H1 (cell line): ENCODE measurements around the gene LOC128125822.

Experiments used
- CTCF ChIA-PET: fragments of 300-600 bp; sonication (Branson Sonifier 250); formaldehyde crosslinking; loops from one replicate; lab custom pipeline; 2021; ENCODE audit not compliant: partially characterized antibody; lab: Charles Lee
- POLR2A ChIA-PET: fragments of 300-600 bp; sonication (Branson Sonifier 250); formaldehyde crosslinking; loops from one replicate; lab custom pipeline; 2021; ENCODE audit warnings: inconsistent platforms; ENCODE audit not compliant: partially characterized antibody; lab: Charles Lee
- DNase-seq, 2 experiments: peaks; one replicate each; pipeline versions ENCODE4 v3.0.0 to v3.0.0-alpha.2; 2010 to 2022; ENCODE audit warnings: low spot score in 2 of 2, low read depth in 1 of 2, mixed read lengths in 1 of 2
- FAIRE-seq: peaks from 2 replicates; lab custom pipeline; 2011; peaks lifted over from hg19 to GRCh38; lab: Jason Lieb, UNC
- H2AFZ ChIP-seq: 2 replicates; pipeline ENCODE4 v1.8.1; 2012; ENCODE audit warnings: low read length, inconsistent platforms
- H2AK5ac ChIP-seq: 2 replicates; pipeline ENCODE4 v1.6.1; 2013; ENCODE audit warnings: low read depth, low read length
- H2BK120ac ChIP-seq: replicated peaks from 2 replicates; pipeline ENCODE3; 2013; ENCODE audit warnings: low read depth, low read length, inconsistent platforms
- H2BK12ac ChIP-seq: 2 replicates; pipeline ENCODE4 v1.6.1; 2013; ENCODE audit warnings: low read depth, low read length
- H2BK15ac ChIP-seq: 2 replicates; pipeline ENCODE4 v1.6.1; 2013; ENCODE audit warnings: low read length
- H2BK20ac ChIP-seq: 2 replicates; pipeline ENCODE4 v1.6.1; 2013; ENCODE audit warnings: low read length
- H2BK5ac ChIP-seq: 2 replicates; pipeline ENCODE4 v1.6.1; 2013; ENCODE audit warnings: low read depth, low read length
- H3K14ac ChIP-seq: 2 replicates; pipeline ENCODE4 v1.6.1; 2013; ENCODE audit warnings: inconsistent platforms; ENCODE audit not compliant: insufficient read length
- H3K18ac ChIP-seq: 2 replicates; pipeline ENCODE4 v1.6.1; 2013; ENCODE audit warnings: low read length; ENCODE audit errors: extremely low read depth
- H3K23ac ChIP-seq: 2 replicates; pipeline ENCODE4 v1.6.1; 2013; ENCODE audit warnings: inconsistent platforms; ENCODE audit not compliant: insufficient read length
- H3K23me2 ChIP-seq: 2 replicates; pipeline ENCODE4 v1.6.1; 2013; ENCODE audit warnings: low read depth, low read length
- H3K27ac ChIP-seq: 2 replicates; pipeline ENCODE4 v1.6.1; 2011; ENCODE audit warnings: low read depth, low read length, inconsistent platforms
- H3K27me3 ChIP-seq, 4 experiments: replicated peaks in 1 of 4; 1 replicate in 1 of 4; 2 replicates in 3 of 4; pipeline versions ENCODE4 v1.6.1 to v1.8.1; 2011 to 2013; ENCODE audit warnings: low read length in 3 of 4, mild to moderate bottlenecking in 3 of 4, inconsistent platforms in 2 of 4, mixed read lengths in 2 of 4, moderate library complexity in 1 of 4; ENCODE audit not compliant: control insufficient read depth in 3 of 4, insufficient read depth in 3 of 4; ENCODE audit errors: extremely low read depth in 1 of 4
- H3K36me3 ChIP-seq, 4 experiments: 2 replicates each; pipeline versions ENCODE4 v1.6.1 to v1.8.1; 2011 to 2013; ENCODE audit warnings: mild to moderate bottlenecking in 4 of 4, low read length in 3 of 4, moderate library complexity in 2 of 4, control low read depth in 1 of 4, inconsistent platforms in 1 of 4; ENCODE audit not compliant: insufficient read depth in 4 of 4, control insufficient read depth in 2 of 4
- H3K4ac ChIP-seq: replicated peaks from 2 replicates; pipeline ENCODE3; 2013; ENCODE audit warnings: low read length, low read depth, mixed read lengths, inconsistent platforms; ENCODE audit not compliant: insufficient read length
- H3K4me1 ChIP-seq, 4 experiments: replicated peaks in 1 of 4; 1 replicate in 1 of 4; 2 replicates in 3 of 4; pipeline versions ENCODE4 v1.6.1 to v1.8.1; 2011 to 2013; ENCODE audit warnings: low read length in 3 of 4, inconsistent platforms in 2 of 4, mixed read lengths in 1 of 4; ENCODE audit not compliant: insufficient read depth in 4 of 4, control insufficient read depth in 3 of 4
- H3K4me2 ChIP-seq, 2 experiments: 2 replicates each; pipeline versions ENCODE4 v1.6.1 to v1.8.1; 2011 to 2013; ENCODE audit warnings: low read depth in 2 of 2, low read length in 2 of 2, control low read depth in 1 of 2, inconsistent platforms in 1 of 2, mild to moderate bottlenecking in 1 of 2; ENCODE audit not compliant: insufficient read depth in 1 of 2
- H3K4me3 ChIP-seq, 4 experiments: fragments of 200-600, 300-600 bp in 1 of 4; sonication (generic), shearing (Covaris generic), sonication (Bioruptor Twin) in 1 of 4; 2 replicates each; pipeline versions ENCODE4 v1.5.1 to v1.8.1; 2011 to 2016; ENCODE audit warnings: low read length in 4 of 4, low read depth in 3 of 4, control low read depth in 2 of 4, inconsistent platforms in 2 of 4, mild to moderate bottlenecking in 2 of 4, mixed read lengths in 1 of 4, moderate library complexity in 1 of 4; ENCODE audit not compliant: insufficient read depth in 2 of 4; ENCODE audit errors: extremely low read depth in 1 of 4
- H3K56ac ChIP-seq: replicated peaks from 2 replicates; pipeline ENCODE3; 2013; ENCODE audit warnings: low read depth, mild to moderate bottlenecking, mixed read lengths, low read length, inconsistent platforms; ENCODE audit not compliant: insufficient read length
- H3K79me1 ChIP-seq: 2 replicates; pipeline ENCODE4 v1.6.1; 2013; ENCODE audit warnings: low read depth, low read length, control low read depth
- H3K79me2 ChIP-seq, 2 experiments: 2 replicates each; pipeline versions ENCODE4 v1.6.1 to v1.8.1; 2012 to 2013; ENCODE audit warnings: low read length in 2 of 2, mild to moderate bottlenecking in 2 of 2, inconsistent platforms in 1 of 2; ENCODE audit not compliant: insufficient read depth in 2 of 2, control insufficient read depth in 1 of 2
- H3K9ac ChIP-seq, 4 experiments: replicated peaks in 1 of 4; 1 replicate in 1 of 4; 2 replicates in 3 of 4; pipeline versions ENCODE4 v1.6.1 to v1.8.1; 2011 to 2013; ENCODE audit warnings: low read depth in 3 of 4, low read length in 3 of 4, control low read depth in 2 of 4, mild to moderate bottlenecking in 2 of 4, moderate library complexity in 2 of 4, inconsistent platforms in 1 of 4; ENCODE audit errors: extremely low read depth in 1 of 4
- H3K9me3 ChIP-seq, 2 experiments: 2 replicates each; pipeline versions ENCODE4 v1.6.1 to v1.8.1; 2012 to 2013; ENCODE audit warnings: mild to moderate bottlenecking in 2 of 2, moderate library complexity in 2 of 2, control low read depth in 1 of 2, inconsistent platforms in 1 of 2, low read depth in 1 of 2, low read length in 1 of 2, mixed read lengths in 1 of 2; ENCODE audit not compliant: insufficient read depth in 2 of 2
- H4K20me1 ChIP-seq, 2 experiments: replicated peaks in 1 of 2; 2 replicates each; pipeline versions ENCODE3 to v1.8.1; 2011 to 2013; ENCODE audit warnings: inconsistent platforms in 2 of 2, low read length in 2 of 2, mild to moderate bottlenecking in 1 of 2; ENCODE audit not compliant: insufficient read depth in 2 of 2, control insufficient read depth in 1 of 2
- H4K5ac ChIP-seq: 2 replicates; pipeline ENCODE4 v1.6.1; 2013; ENCODE audit warnings: low read length, low read depth, mixed read lengths, inconsistent platforms; ENCODE audit not compliant: insufficient read length
- H4K8ac ChIP-seq: 2 replicates; pipeline ENCODE4 v1.8.0; 2013; ENCODE audit warnings: mild to moderate bottlenecking, moderate library complexity, low read length, inconsistent platforms; ENCODE audit not compliant: insufficient read depth; ENCODE audit errors: extremely low read depth
- H4K91ac ChIP-seq: replicated peaks from 2 replicates; pipeline ENCODE3; 2013; ENCODE audit warnings: low read length, mixed read lengths, inconsistent platforms; ENCODE audit not compliant: insufficient read length
- ATF2 ChIP-seq: IDR thresholded peaks from 2 replicates; pipeline ENCODE4 v1.6.1; 2012; ENCODE audit warnings: low read length, inconsistent platforms
- BCL11A ChIP-seq, 2 experiments: IDR thresholded peaks; one replicate each; pipeline ENCODE4 v1.6.1; 2011; ENCODE audit warnings: low read depth in 2 of 2, low read length in 2 of 2, mild to moderate bottlenecking in 2 of 2
- BRCA1 ChIP-seq: IDR thresholded peaks from 2 replicates; pipeline ENCODE4 v1.6.1; 2012; ENCODE audit warnings: low read depth, low read length, improper control_type of control experiment
- CHD2 ChIP-seq: IDR thresholded peaks from 2 replicates; pipeline ENCODE4 v1.6.1; 2012; ENCODE audit warnings: low read length, improper control_type of control experiment
- CREB1 ChIP-seq: IDR thresholded peaks from 2 replicates; pipeline ENCODE4 v1.6.1; 2012; ENCODE audit warnings: inconsistent platforms
- EGR1 ChIP-seq: IDR thresholded peaks from 2 replicates; pipeline ENCODE4 v1.6.1; 2011; ENCODE audit warnings: low read depth, low read length, borderline replicate concordance
- EZH2 ChIP-seq: fragments of 200-600 bp; sonication (generic); IDR thresholded peaks from 2 replicates; pipeline ENCODE4 v1.7.1; 2012; ENCODE audit warnings: low read depth, mild to moderate bottlenecking, moderate library complexity, low read length, inconsistent platforms; ENCODE audit not compliant: severe bottlenecking
- HDAC6 ChIP-seq: IDR thresholded peaks from one replicate; pipeline ENCODE4 v1.7.1; 2012; ENCODE audit warnings: low read depth, mild to moderate bottlenecking, inconsistent platforms, low read length, moderate library complexity
- PHF8 ChIP-seq: fragments of 200-600 bp; sonication (generic); conservative IDR thresholded peaks from 2 replicates; pipeline ENCODE4 v1.7.1; 2012; ENCODE audit warnings: low read depth, mild to moderate bottlenecking, inconsistent platforms, low read length, moderate library complexity
- POLR2A ChIP-seq, 2 experiments: IDR thresholded peaks; 1 replicate in 1 of 2; 2 replicates in 1 of 2; pipeline ENCODE4 v1.6.1; 2011; ENCODE audit warnings: low read depth in 2 of 2, low read length in 2 of 2, mild to moderate bottlenecking in 2 of 2; ENCODE audit errors: control extremely low read depth in 1 of 2
- SIRT6 ChIP-seq: IDR thresholded peaks from one replicate; pipeline ENCODE4 v1.7.1; 2012; ENCODE audit warnings: low read length, inconsistent platforms
- SIX5 ChIP-seq: IDR thresholded peaks from 2 replicates; pipeline ENCODE4 v1.6.1; 2011; ENCODE audit warnings: mild to moderate bottlenecking, low read depth, low read length
- SP4 ChIP-seq: IDR thresholded peaks from 2 replicates; pipeline ENCODE4 v1.6.1; 2012; ENCODE audit warnings: low read length, inconsistent platforms
- WGBS, 2 experiments: shearing (Covaris generic) in 1 of 2; methylation state at CpG; one replicate each; pipeline versions ENCODE4 v1.1.6 to v1.1.7; 2013 to 2015; ENCODE audit warnings: low lambda C conversion rate in 2 of 2, mixed read lengths in 2 of 2, inconsistent platforms in 1 of 2, low coverage in 1 of 2, missing lambda C conversion rate in 1 of 2; ENCODE audit not compliant: insufficient replicate concordance in 2 of 2, insufficient coverage in 1 of 2, insufficient read length in 1 of 2; ENCODE audit errors: extremely low coverage in 1 of 2, missing lambda C conversion rate in 1 of 2; 5-methylcytosine and 5-hydroxymethylcytosine counted together
- TF ChIP-seq, protein P1 (sequence below): IDR thresholded peaks from 2 replicates; pipeline ENCODE4 v1.6.1; 2011; ENCODE audit warnings: low read depth, mild to moderate bottlenecking, low read length; ENCODE audit not compliant: insufficient read depth

Gene LOC128125822

GRCh38 chr6:63554782-63555181 is 17.5 kb upstream of the LOC128125822 start:
- no peak overlapping the region for H3K27ac ChIP-seq
- H3K14ac ChIP-seq: no peak overlapping the region
- no peaks in the 10 kb centered on the region for H4K20me1 ChIP-seq
- H4K5ac ChIP-seq: no peak overlapping the region
- no peak overlapping the region for H2BK5ac ChIP-seq
- H3K79me1 ChIP-seq: no peaks in the 10 kb centered on the region
- no peak overlapping the region for H2BK20ac ChIP-seq
- no peak overlapping the region for H3K4ac ChIP-seq
- no peaks in the 10 kb centered on the region for H3K79me2 ChIP-seq
- no peak overlapping the region for H3K23ac ChIP-seq
- no peak overlapping the region for H2AFZ ChIP-seq
- no peaks in the 10 kb centered on the region for H3K36me3 ChIP-seq
- H2AK5ac ChIP-seq: no peak overlapping the region
- no peak overlapping the region for H2BK15ac ChIP-seq
- no peak overlapping the region for H2BK12ac ChIP-seq
- H3K4me2 ChIP-seq: no peak overlapping the region
- H4K91ac ChIP-seq: no peak overlapping the region
- H3K9me3 ChIP-seq: no peaks in the 10 kb centered on the region
- TF ChIP-seq POLR2A (IDR thresholded peaks at IDR 0.05; ENCODE audit: control extremely low read depth in 1 of 2, low read depth in 2 of 2, low read length in 2 of 2) (no peak), HDAC6 (no peak), EGR1 (no peak), SIRT6 (no peak), BCL11A (IDR thresholded peaks at IDR 0.05; ENCODE audit: low read depth in 2 of 2, low read length in 2 of 2) (no peak), EZH2 (no peak), SP4 (no peak), CREB1 (no peak), PHF8 (no peak), CHD2 (no peak), SIX5 (no peak), ATF2 (no peak), BRCA1 (no peak)
- TF ChIP-seq, protein P1, sequence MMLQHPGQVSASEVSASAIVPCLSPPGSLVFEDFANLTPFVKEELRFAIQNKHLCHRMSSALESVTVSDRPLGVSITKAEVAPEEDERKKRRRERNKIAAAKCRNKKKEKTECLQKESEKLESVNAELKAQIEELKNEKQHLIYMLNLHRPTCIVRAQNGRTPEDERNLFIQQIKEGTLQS: no peak
- H3K56ac ChIP-seq: no peak overlapping the region
- no peak overlapping the region for H3K18ac ChIP-seq
- H2BK120ac ChIP-seq: no peak overlapping the region
- ChIA-PET CTCF (interaction anchor here (1.3 kb wide), 1 partner anchor 202 kb away, joined by 4 read pairs; no protein-coding TSS in a partner anchor), POLR2A (no interaction called here)
- FAIRE-seq (no peak), DNase-seq (no peak)
- H3K9ac ChIP-seq: no peak overlapping the region
- H3K4me1 ChIP-seq: no peaks in the 10 kb centered on the region
- no peak overlapping the region for H4K8ac ChIP-seq
- WGBS, 2 experiments: 75% methylated on average over 1 of the region's 1 CpG; no CpG with 5 or more reads in 1 of the 2 experiments
- no peaks in the 10 kb centered on the region for H3K23me2 ChIP-seq
- no peak overlapping the region for H3K4me3 ChIP-seq
- no peaks in the 10 kb centered on the region for H3K27me3 ChIP-seq
